GM18508 (cell line): ENCODE measurements around the gene OSBPL9.

ENCODE experiments used
- ATAC-seq: cut with Tn5 transposase; IDR thresholded peaks from one replicate; pipeline ENCODE4 v1.9.1; 2021; ENCODE audit warnings: moderate number of reproducible peaks; ENCODE audit not compliant: insufficient read depth, unreplicated experiment

The OSBPL9 gene

DNA sequence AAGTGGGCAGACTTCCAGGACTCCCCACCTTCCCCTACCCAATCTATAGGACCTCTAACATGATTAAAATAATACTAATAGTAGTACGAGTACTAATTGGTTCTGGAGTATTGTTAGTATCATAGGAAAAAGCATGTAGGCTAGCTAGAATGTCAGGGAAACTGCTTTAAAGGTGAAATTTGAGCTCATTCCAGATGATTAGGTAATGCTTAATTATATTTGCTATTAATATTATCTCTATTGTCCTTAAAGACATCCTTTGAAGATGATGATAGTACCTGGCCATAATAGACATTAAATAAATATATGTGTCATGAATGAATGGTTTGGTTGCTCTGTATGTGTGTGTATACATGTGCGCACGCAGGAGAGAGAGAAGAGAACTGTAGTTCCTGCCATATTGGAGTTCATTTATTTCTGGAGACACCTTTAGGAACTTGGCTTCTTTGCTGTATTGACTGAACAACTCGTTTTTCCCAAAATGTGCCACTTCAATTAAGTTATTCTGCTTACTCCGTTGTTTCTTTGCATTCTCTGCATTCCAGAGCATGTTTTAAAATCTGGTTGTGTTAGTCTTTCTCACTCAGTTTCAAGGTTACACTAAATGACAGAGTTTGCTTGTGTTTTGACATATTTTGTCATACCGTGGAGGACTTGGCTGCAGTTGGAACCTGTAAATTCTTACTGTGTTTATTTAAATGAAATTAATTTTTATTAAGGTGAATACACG, 117.1 kb downstream of the OSBPL9 start:
- ATAC-seq = no peak

GRCh38 chr1:51734896-51735745, 118.2 kb downstream of the OSBPL9 start:
- no peak for ATAC-seq

- ATAC-seq = no peak
These were observed 118.9 kb downstream of the OSBPL9 start for GRCh38 chr1:51735746-51736254.

DNA sequence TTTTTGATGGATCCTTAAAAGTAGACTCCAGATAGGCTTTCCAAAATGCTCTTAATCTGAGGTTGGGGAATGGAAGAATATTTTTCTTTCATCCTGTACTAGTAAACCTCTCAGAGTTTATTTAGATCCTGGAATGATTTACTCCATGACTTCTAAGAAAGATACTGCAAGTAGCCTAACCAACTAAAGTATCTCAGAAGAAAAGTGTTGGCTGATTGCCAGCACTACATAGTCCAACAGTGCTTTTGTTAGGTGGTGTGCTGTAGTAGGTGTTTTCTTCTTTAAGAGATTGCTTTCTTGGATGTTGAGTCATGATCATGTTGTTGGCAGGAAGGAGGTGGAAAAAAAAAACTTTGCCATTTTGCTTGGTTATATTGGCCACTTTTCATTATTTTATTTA, 119.8 kb downstream of the OSBPL9 start:
- no peak for ATAC-seq

DNA sequence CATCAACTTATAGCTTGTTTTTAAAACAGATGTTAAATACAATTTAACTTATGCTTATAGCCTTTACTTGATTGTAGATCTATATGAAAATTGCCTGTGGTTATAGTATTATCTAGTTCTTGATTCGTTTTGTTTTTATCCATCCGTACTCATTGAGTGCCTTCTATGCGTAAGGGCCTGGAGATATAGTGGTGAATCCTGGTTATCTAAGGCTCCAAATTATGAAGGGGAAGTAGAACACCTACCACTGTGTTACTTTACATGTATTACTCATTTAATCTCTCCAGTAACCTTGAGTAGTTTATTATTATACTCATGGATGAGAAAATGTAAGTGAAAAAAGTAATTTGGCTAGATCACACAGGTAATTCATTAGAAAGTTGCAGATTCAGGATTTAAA, 121.8 kb downstream of the OSBPL9 start:
- ATAC-seq = no peak

GRCh38 chr1:51740652-51741051, 123.8 kb downstream of the OSBPL9 start:
- no peak for ATAC-seq

GRCh38 chr1:51741121-51741681, 124.3 kb downstream of the OSBPL9 start:
- no peak for ATAC-seq

- ATAC-seq = no peak
These were observed 127.8 kb downstream of the OSBPL9 start for GRCh38 chr1:51744506-51745303.

GRCh38 chr1:51745304-51745570, 128.3 kb downstream of the OSBPL9 start:
- no peak for ATAC-seq

DNA sequence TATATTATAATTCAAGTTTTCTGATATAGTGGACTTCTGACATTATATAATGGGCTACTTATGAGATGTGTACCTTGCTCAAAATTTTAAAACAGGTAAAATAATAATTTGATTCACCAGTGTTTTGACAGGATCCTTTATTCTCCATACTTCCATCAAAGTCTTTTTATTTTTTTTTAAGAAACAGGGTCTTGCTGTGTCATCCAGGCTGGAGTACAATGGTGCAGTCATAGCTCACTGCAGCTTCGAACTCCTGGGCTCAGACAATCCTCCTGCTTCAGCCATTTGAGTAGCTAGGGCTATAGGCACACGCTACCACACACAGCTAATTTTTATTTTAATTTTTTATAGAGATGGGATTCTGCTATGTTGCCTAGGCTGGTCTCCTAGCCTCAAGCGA, 132.3 kb downstream of the OSBPL9 start:
- no peak for ATAC-seq

- ATAC-seq = no peak
These were observed 133.3 kb downstream of the OSBPL9 start for GRCh38 chr1:51750218-51750617.

DNA sequence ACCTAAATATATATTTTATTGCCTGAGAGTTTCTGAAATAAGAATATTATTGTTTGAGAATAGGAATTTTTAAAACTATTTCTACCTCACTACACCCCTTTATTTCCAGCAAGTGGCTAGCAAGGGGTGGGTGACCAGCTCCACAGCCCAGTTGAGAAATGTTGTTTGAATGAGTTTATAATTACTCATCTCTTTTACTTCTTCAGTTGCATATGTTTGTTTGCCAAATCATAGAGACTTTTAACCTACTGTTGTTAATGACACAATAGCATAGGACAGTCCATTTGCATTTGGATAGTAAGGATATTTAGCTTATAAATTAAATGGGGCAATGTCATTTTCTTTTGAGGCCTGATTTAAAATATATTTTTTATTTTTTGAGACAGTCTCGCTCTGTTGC, 133.8 kb downstream of the OSBPL9 start:
- ATAC-seq = no peak

DNA sequence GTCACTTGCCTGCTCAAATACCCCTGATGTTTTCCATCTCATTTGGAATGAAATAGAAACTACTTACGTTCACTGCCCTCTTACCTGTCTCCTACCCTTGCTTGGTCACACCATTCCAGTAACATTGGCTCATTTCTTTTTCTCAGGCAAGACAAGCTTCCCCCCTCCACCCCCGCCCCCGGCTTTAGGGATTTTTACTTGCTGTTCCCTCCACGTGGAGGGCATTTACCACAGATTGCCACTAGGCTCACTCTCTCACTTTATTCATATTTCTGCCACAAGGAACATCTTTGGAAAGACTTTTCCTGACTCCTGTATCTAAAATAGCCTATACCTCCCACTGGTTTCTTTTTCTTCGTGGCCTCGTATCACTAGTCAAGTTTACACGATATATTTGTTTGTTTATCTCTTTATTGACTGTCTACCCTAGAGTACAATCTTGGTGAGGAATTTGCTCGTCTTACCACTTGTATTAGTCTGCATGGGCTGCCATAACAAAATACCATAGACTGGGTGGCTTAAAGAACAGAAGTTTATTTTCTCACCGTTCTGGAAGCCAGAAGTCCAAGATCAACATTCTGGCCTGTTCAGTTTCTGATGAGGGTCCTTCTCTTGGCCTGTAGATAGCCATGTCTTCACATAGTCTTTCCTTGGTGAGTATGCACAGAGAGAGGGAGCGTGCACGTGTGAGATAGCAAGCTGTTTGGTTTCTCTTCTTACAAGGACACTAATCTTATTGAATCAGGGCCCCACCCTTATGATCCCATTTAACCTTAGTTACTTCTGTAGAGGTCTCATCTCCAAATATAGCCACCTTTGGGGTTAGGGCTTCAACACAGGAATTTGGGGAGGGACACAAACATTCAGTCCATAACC, 135.4 kb downstream of the OSBPL9 start:
- no peak for ATAC-seq

GRCh38 chr1:51753969-51754368, 137.1 kb downstream of the OSBPL9 start:
- ATAC-seq = no peak

DNA sequence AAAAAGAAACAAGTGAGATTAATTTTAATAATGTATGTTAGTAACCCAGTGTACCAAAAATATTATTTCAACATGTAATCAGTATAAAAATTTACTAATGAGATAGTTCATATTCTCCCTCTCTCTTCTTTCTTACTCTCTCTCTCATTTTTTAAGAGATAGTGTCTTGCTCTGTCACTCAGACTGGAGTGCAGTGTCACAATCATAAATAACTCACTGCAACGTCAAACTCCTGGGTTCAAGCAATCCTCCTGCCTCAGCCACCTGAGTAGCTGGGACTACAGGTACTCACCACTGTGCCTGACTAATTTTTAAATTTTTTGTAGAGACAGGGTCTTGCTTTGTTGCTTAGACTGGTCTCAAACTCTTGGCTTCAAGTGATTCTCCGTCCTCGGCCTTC, 137.8 kb downstream of the OSBPL9 start:
- no peak for ATAC-seq

GRCh38 chr1:51755437-51755836, 138.5 kb downstream of the OSBPL9 start:
- ATAC-seq = no peak

DNA sequence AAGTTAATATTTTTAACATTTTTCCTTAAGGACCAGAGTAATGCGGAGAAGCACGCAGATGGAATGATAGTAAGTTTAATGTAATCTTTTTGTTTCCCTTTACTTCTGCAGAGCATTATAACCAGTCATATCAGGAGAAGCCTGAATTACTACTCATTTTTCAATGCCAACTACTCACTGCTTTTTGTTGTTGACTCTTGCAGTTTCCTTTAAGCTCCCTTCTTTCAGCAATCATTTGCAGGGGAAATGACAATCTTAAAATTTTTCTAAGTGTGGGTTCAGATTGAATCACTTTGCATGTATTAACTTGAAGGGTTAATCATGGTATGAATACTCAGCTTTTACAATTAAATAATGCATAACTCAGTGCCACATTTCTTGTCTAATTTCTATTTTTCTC, 139.4 kb downstream of the OSBPL9 start:
- ATAC-seq = no peak

- ATAC-seq = no peak
These were observed 141.4 kb downstream of the OSBPL9 start for GRCh38 chr1:51758310-51758709.

- ATAC-seq = no peak
These were observed 144.0 kb downstream of the OSBPL9 start for GRCh38 chr1:51760872-51761271.

DNA sequence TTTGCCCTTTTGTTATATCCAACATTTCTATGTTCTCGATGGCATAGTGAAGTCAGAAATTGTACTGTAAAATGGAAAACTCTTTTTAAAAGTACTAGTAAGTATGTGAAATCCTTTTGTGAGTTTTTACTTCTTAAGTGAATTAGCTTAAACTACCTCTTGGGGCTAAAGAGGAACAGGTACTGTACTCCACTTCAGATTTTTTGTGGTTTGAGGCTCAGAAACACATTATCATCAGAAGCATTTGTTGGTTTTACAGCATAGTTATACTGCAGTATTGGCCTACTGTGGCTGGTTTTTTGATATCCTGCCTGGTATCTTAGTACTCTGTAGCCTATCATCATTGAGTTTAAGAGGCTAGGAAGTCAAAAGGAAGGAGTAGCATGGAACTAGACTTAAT, 144.5 kb downstream of the OSBPL9 start:
- no peak for ATAC-seq
